Esophagus (tissue), 2 donors: ENCODE results near the gene NR1H4. TPM values are rescaled to one million over a fixed set of nuclear protein-coding genes. Genes with fewer than 3 reads are reported as not detected.

ENCODE experiments used
- H3K27ac ChIP-seq, 2 donors: one replicate each; pipeline ENCODE4 v1.5.1; 2013; ENCODE audit warnings: low read depth in 2 of 2, mild to moderate bottlenecking in 2 of 2, inconsistent platforms in 1 of 2, low read length in 1 of 2, moderate library complexity in 1 of 2
- H3K27me3 ChIP-seq, 2 donors: one replicate each; pipeline ENCODE4 v1.6.1; 2013; ENCODE audit warnings: low read length in 2 of 2, control low read depth in 1 of 2, mild to moderate bottlenecking in 1 of 2; ENCODE audit not compliant: insufficient read depth in 2 of 2, control insufficient read depth in 1 of 2
- H3K36me3 ChIP-seq, 2 donors: one replicate each; pipeline ENCODE4 v1.6.1; 2013; ENCODE audit warnings: low read length in 1 of 2; ENCODE audit not compliant: control insufficient read depth in 2 of 2, insufficient read depth in 2 of 2
- H3K4me1 ChIP-seq, 2 donors: one replicate each; pipeline ENCODE4 v1.6.1; 2013; ENCODE audit warnings: low read length in 1 of 2; ENCODE audit not compliant: control insufficient read depth in 2 of 2, insufficient read depth in 2 of 2
- H3K4me3 ChIP-seq, 2 donors: one replicate each; pipeline ENCODE4 v1.5.1; 2013; ENCODE audit warnings: low read length in 2 of 2, mild to moderate bottlenecking in 2 of 2, low read depth in 1 of 2, moderate library complexity in 1 of 2
- H3K9me3 ChIP-seq, 2 donors: one replicate each; pipeline ENCODE4 v1.6.1; 2013; ENCODE audit warnings: mild to moderate bottlenecking in 2 of 2, low read depth in 1 of 2, low read length in 1 of 2, moderate library complexity in 1 of 2; ENCODE audit not compliant: control insufficient read depth in 2 of 2, insufficient read depth in 1 of 2
- WGBS, 2 donors: extraction: QIAGEN DNeasy Blood & Tissue Kit; methylation state at CpG; one replicate each; pipeline ENCODE4 v1.1.7; 2013; 5-methylcytosine and 5-hydroxymethylcytosine counted together
- polyA plus RNA-seq, 2 donors: library from polyadenylated mRNA; stranded (reverse); fragments of 200-250 nt; gene quantifications; one replicate each; pipeline ENCODE4 v1.2.3, GENCODE V29; 2013
- donor health status: healthy with polysubstance abuse.
- donor health status: Bipolar disorder and iron deficiency.

NR1H4 gene
- polyA plus RNA-seq, 2 donors: 0.04 to 0.08 TPM

DNA sequence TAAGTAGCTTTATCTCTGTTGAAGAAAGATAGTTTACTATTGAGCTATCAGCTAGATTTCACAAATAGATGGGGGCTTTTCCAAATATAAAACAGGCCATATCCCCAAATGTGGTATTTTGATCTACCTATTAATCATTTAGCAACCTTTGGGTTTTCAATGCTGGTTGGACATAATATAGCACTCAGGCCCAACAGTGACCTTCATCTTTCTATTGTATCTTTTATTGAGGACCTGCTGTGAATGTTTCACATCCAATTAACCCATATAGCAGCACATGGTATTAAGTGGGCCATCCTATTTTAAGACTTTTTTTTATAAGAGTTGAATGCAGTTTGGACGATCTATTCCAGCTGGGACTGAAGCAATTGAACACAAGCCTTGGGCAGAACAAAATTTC is 10.0 kb upstream of the NR1H4 start:
- no peaks in the 10 kb centered on the region for H3K36me3 ChIP-seq
- H3K9me3 ChIP-seq: no peaks in the 10 kb centered on the region
- no peak overlapping the region for H3K27ac ChIP-seq
- H3K4me3 ChIP-seq: no peak overlapping the region
- H3K4me1 ChIP-seq: no peaks in the 10 kb centered on the region
- 74 to 84% methylated on average over 1 of the region's 1 CpG for WGBS, 2 donors
- H3K27me3 ChIP-seq: no peaks in the 10 kb centered on the region

DNA sequence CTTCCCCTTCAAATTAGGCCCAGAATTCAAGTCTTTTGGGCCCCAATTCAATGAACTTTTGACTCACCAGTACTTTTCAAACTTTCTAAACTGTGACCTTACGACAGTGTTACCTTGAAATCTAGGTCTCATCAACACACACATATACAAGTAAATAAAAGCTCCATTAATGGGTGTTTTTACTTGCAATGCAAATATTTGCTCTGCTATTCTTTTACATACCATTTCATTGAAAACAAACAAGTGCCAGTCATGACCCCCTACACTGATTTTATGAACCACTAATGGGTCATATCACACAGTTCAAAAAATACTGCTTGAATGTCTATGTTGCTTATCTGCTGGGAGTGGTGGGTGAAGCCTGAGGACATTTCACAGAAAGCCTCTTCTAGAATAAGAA is 9.1 kb upstream of the NR1H4 start:
- WGBS, 2 donors: 73 to 82% methylated on average over 1 of the region's 1 CpG
- Histone ChIP-seq H3K27me3 (no peaks in the 10 kb centered on the region), H3K4me1 (no peaks in the 10 kb centered on the region), H3K36me3 (no peaks in the 10 kb centered on the region), H3K27ac (no peak overlapping the region), H3K4me3 (no peak overlapping the region), H3K9me3 (no peaks in the 10 kb centered on the region)

DNA sequence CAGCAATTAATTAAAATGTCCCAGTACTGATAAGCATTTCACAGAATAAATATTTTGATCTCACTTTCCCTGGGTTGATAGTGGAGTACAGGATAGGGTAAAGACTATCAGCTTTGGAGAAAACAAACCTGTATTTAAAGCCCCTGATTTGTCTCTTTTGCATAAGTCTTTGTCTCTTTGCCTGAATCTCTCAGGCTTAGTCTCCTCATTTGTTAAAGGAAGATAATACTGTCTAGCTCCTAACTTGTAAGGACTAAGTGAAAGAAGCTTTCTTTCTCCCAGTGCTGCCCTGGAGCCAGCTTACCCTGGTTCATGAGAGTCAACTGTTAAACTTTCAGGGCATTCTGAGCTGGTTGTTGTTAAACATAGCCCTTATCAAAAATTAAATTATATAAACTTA is 5.5 kb upstream of the NR1H4 start:
- H3K27ac ChIP-seq: no peak overlapping the region
- no peaks in the 10 kb centered on the region for H3K27me3 ChIP-seq
- no peak overlapping the region for H3K4me3 ChIP-seq
- H3K4me1 ChIP-seq: no peaks in the 10 kb centered on the region
- no peaks in the 10 kb centered on the region for H3K36me3 ChIP-seq
- no peaks in the 10 kb centered on the region for H3K9me3 ChIP-seq

DNA sequence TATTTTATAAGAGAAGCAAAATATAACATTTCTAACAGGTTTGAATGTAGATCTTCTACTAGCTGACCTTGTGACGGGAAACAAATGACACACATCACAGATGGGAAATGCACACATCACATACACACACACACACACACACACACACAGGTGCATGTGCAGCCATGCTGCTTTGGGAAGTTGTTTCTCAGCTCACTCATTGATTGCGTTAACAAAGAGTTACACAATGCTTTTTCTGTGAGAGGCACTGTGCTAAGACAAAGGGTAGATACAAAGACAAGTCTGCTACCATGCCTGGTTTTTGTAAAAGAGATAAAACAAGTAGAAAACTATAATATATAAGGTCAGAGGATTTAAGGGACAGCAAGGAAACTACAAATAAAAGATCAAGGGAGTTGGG is 1.3 kb upstream of the NR1H4 start:
- no peaks in the 10 kb centered on the region for H3K36me3 ChIP-seq
- WGBS, 2 donors: 63 to 77% methylated on average over 2 of the region's 2 CpGs
- no peaks in the 10 kb centered on the region for H3K27me3 ChIP-seq
- no peak overlapping the region for H3K27ac ChIP-seq
- H3K9me3 ChIP-seq: no peaks in the 10 kb centered on the region
- no peak overlapping the region for H3K4me3 ChIP-seq
- no peaks in the 10 kb centered on the region for H3K4me1 ChIP-seq

DNA sequence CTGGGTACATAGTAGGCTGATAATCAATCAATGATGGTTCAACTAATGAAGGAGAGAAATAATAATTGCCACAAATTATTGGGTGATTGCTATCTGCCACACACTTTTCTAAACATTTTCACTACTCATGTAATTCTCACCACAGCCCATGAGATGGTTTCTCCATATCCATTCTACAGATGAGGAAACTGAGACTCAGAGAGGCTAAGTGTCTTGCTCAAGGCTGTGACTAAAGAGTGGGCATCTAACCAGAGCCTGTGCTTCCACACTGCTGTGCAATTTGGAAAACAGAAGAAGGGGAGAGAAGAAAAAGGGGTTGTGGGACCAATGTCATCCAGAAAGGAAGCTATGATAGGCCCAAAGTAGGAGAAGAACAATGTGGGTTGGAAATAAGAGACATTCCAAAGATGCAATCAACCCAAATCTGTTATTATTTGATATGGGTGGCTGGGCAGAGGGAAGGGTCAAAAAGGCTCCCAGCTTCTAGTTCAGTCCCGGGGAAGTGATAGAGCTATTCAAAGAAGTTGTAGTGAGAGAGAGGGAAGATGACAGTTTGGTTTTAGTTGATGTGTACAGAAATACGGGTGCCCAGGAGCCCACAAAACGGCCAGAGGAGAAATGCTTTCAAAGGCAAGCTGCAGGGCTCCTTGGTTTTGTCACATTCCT is 483 bp upstream of the NR1H4 start:
- no peaks in the 10 kb centered on the region for H3K9me3 ChIP-seq
- H3K4me1 ChIP-seq: no peaks in the 10 kb centered on the region
- H3K27me3 ChIP-seq: no peaks in the 10 kb centered on the region
- no peak overlapping the region for H3K27ac ChIP-seq
- H3K4me3 ChIP-seq: no peak overlapping the region
- no peaks in the 10 kb centered on the region for H3K36me3 ChIP-seq
- WGBS, 2 donors: 39 to 40% methylated on average over 3 of the region's 3 CpGs

DNA sequence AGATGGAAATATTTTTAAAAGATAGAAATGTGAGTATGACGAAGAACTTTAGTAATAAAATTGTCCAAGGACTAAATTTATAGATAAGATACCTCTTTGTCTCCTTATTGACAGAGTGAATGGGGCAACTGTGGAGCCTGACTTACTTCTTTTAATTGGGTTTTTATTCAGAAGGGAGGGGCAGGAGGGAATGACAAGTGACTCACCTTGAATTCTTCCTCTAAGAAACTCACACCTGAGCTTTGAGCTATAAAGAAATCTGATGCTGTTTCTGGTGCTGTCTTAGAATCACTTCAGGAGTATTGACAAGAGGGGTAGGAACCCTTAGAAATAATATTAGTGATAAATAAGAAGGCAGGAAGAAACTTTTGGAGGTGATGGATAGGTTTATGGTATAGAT is 951 bp downstream of the NR1H4 start:
- Histone ChIP-seq H3K4me1 (no peaks in the 10 kb centered on the region), H3K36me3 (no peaks in the 10 kb centered on the region), H3K9me3 (no peaks in the 10 kb centered on the region), H3K4me3 (no peak overlapping the region), H3K27ac (no peak overlapping the region), H3K27me3 (no peaks in the 10 kb centered on the region)
- whole genome bisulfite sequencing, 2 donors: 55 to 75% methylated on average over 1 of the region's 1 CpG

DNA sequence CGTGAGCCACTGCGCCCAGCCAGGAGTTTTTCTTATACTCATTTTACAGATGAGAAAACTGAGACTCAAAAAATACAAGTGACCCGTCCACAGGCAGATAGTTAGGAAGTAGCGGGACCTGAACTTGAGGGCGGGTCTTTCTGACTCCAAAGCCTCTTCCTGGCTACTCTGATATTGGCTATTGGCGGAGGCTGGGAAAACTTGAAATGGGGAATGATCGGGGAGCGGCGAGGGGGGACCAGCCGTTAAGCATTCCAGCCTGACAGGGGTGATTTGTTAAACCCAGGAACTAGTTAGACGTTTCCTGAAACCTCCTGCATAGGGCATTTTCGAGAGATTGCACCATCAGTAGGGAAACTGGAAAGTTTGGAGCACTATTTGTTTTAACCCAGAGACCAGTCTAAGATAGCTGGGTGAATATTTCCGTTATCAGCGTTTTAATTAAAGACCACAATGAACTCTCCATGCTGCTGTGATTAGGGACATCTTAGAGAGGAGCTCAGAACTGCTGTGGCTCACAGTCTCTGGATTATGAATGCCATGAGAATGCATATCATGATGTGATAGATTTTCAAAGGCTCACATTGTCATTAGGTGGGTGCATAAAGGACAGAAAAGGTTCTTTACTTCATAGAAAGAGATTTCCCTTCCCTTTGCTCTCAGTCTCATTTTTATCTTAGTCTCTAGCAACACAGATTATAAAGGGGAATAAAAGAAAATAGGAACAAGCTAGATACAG is 2.5 kb downstream of the NR1H4 start:
- 61 to 65% methylated on average over 14 of the region's 14 CpGs for WGBS, 2 donors

DNA sequence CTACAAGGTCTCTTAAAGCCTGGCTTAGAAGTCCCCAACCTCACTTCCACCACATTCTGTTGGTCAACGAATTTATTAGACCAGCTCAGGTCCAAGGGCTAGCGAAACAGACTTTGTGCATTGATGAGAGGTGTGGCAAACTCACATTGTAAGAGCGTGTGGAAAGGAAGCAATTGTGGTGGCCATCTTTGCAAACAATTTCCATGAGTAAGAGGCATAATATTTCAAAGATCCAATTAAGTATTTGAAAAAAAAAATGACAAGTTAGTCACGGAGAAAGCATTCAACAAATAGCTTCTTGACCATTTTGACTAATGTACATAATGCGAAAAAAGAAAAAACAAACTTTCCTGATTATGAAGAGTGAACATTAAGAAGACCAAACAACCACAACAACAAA is 7.4 kb downstream of the NR1H4 start:
- 75 to 83% methylated on average over 5 of the region's 5 CpGs for WGBS, 2 donors
- H3K4me1 ChIP-seq: no peaks in the 10 kb centered on the region
- H3K27me3 ChIP-seq: no peaks in the 10 kb centered on the region
- H3K36me3 ChIP-seq: no peaks in the 10 kb centered on the region
- H3K9me3 ChIP-seq: no peaks in the 10 kb centered on the region
- no peak overlapping the region for H3K4me3 ChIP-seq
- no peak overlapping the region for H3K27ac ChIP-seq

More for the DNA sequence above, 2.5 kb downstream of the NR1H4 start:
- Histone ChIP-seq H3K4me1 (no peaks in the 10 kb centered on the region), H3K27ac (no peak overlapping the region), H3K9me3 (no peaks in the 10 kb centered on the region), H3K4me3 (no peak overlapping the region), H3K27me3 (no peaks in the 10 kb centered on the region), H3K36me3 (no peaks in the 10 kb centered on the region)

DNA sequence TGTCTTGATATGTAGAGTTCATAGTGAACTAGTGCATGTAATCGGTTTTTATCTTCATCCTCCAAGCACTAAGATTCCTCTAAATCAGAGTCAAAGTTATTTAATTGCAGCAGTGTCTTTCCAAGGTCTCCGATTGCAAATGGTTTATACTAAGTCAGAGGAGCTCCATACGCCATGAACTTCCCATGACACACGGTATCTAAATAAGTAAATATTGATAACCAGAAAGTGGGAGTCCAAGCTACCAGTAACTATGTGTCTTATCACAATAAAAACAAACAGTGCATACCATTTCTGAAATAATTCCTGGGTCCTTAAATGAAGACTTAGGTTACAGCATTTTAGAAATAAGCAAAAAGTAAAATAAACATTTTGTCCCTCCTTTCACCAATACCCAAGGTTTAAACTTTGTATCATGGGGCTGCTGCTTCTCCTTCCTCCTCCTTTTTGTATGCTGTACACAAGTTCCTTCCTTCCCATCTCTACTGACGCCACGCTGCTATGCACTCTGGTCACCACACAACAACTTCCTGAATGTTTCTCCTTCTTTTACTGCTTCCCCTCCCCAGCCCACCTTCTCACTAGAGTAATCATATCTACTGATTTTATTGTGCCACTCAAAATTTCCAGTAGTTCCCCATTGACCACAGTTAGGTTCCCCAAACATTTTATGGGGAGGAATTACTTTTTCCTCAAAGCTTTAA is 10.7 kb downstream of the NR1H4 start:
- H3K36me3 ChIP-seq: no peaks in the 10 kb centered on the region
- no peaks in the 10 kb centered on the region for H3K4me1 ChIP-seq
- no peaks in the 10 kb centered on the region for H3K9me3 ChIP-seq
- 43 to 46% methylated on average over 6 of the region's 6 CpGs for WGBS, 2 donors
- no peak overlapping the region for H3K4me3 ChIP-seq
- H3K27me3 ChIP-seq: no peaks in the 10 kb centered on the region
- H3K27ac ChIP-seq: no peak overlapping the region
